Measurements from ENCODE around the gene NLK. TPM values are rescaled to one million over a fixed set of nuclear protein-coding genes. Genes with fewer than 3 reads are reported as not detected.

Gene NLK
- total RNA-seq, 1 experiment from 2014 or later, result 21.8 TPM

GRCh38 chr17:28043296-28043695, 819 bp downstream of the NLK start:
- Histone ChIP-seq H3K36me3 (peaks cover 32% of the 10 kb centered on the region), H3K4me1 (replicated peaks) (peaks cover 39% of the 10 kb centered on the region), H3K4me3 (peak overlapping the region; percentile 2; the same call in 1 of the 2 replicates), H3K9me3 (replicated peaks) (no peaks in the 10 kb centered on the region), H3K27me3 (replicated peaks) (no peaks in the 10 kb centered on the region), H3K27ac (no peak overlapping the region)
- no peak for DNase-seq (ENCODE audit: low read depth in 1 of 2, low spot score in 2 of 2)

DNA sequence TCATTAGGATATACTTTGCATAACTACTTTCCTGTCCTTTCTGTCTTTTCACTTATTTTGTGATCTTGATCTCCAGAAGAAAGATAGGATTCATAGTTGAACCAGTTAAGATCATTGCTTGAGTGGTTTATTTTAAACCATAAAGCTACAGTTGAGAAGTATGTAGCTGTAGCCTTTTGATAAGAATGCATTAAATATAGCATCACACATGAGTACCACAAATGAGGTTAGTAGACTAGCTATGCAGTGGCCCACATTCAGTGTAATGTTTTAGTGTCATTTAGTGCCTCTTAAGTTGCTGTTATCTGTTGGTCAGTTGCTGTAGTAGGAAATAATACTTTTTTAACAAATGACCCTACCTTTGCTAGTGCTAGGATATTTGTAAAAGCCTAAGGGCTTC, 1.3 kb downstream of the NLK start:
- DNase-seq (ENCODE audit: low read depth in 1 of 2, low spot score in 2 of 2), result no peak
- Histone ChIP-seq H3K36me3 (peaks cover 36% of the 10 kb centered on the region), H3K9me3 (replicated peaks) (no peaks in the 10 kb centered on the region), H3K4me1 (replicated peaks) (peaks cover 39% of the 10 kb centered on the region), H3K27me3 (replicated peaks) (no peaks in the 10 kb centered on the region), H3K4me3 (peak overlapping the region; percentile 2; the same call in 1 of the 2 replicates), H3K27ac (no peak overlapping the region)

DNA sequence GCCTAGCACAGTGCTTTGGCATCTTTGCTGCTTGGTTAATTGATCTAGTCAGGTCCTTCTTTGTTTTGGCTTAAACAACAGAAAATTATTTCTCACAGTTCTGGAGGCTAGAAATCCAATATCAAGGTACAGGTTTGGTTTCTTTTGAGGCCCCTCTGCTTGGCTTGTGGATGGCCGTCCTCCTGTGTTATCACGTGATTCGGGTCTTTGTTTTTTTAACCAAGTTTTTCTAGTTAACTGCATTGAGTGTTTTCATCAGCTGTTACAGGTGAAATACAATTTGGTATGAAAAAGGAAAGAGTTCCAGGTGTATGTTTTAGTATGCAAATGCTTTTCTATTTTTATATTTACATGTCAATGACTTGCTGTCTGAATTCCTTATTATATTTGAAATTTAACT, 2.8 kb downstream of the NLK start:
- Histone ChIP-seq H3K4me3 (no peak overlapping the region), H3K27me3 (replicated peaks) (no peaks in the 10 kb centered on the region), H3K27ac (no peak overlapping the region), H3K9me3 (replicated peaks) (no peaks in the 10 kb centered on the region), H3K36me3 (peaks cover 44% of the 10 kb centered on the region), H3K4me1 (replicated peaks) (peaks cover 35% of the 10 kb centered on the region)
- DNase-seq (ENCODE audit: low read depth in 1 of 2, low spot score in 2 of 2), result no peak

DNA sequence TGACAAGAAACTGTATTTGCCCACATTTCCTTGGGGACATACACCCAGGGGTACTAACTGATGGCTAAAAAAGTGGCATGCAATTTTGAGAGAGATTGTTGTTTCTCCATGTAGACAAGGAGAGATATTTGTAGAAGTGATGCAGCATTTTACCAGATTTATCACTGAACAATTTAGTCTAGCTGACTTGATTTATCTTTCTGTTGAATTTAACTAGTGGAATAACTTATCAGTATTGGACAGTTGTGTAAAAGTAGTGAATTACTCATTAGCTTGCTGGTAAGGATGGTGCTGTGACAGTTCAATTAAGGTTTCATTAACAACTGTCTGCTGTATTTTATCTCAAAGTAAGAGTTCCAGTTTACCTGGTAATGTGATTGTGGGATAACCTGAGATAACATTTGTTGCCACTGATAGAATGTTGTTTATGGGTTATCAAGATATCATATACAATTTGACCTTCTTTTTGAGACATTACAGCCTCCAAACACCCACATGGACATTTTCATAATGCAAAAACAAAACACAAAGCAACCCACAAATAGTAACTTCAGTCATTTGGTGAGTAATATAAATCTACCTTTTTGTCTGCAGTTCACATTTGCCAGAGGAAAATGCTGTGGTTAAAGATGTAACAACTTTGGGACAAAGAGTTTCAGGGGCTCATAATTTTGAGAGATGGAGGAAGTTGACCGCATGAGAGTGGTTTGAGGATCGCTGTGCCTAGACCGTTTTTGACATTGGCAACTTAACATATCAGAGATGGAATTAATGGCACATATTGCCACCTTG, 3.8 kb downstream of the NLK start:
- Histone ChIP-seq H3K4me1 (replicated peaks) (peaks cover 31% of the 10 kb centered on the region), H3K27ac (no peak overlapping the region), H3K36me3 (peaks cover 44% of the 10 kb centered on the region), H3K27me3 (replicated peaks) (no peaks in the 10 kb centered on the region), H3K9me3 (replicated peaks) (no peaks in the 10 kb centered on the region), H3K4me3 (no peak overlapping the region)
- DNase-seq (ENCODE audit: low read depth in 1 of 2, low spot score in 2 of 2), result no peak

DNA sequence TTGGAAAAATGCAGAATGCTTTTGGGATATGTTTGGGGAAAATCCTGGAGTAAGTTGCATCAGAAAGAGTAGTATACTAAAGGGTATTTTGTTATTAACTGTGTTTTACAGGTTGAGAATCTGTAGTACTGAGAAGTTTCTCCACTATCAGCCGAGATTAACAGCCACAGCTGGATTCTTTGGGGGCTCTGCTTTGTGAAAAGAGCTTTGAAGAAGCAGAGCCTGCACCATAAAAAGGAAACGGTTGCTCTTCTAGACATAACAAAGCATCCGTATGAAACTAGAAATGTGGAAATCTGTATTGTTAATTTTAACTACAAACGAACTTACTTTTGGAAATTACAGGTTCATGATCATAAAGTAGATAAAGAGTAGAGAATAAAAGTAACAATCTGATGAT, 5.3 kb downstream of the NLK start:
- Histone ChIP-seq H3K4me1 (replicated peaks) (peaks cover 25% of the 10 kb centered on the region), H3K9me3 (replicated peaks) (no peaks in the 10 kb centered on the region), H3K27ac (no peak overlapping the region), H3K36me3 (peaks cover 42% of the 10 kb centered on the region), H3K4me3 (no peak overlapping the region), H3K27me3 (replicated peaks) (no peaks in the 10 kb centered on the region)
- no peak for DNase-seq (ENCODE audit: low read depth in 1 of 2, low spot score in 2 of 2)

DNA sequence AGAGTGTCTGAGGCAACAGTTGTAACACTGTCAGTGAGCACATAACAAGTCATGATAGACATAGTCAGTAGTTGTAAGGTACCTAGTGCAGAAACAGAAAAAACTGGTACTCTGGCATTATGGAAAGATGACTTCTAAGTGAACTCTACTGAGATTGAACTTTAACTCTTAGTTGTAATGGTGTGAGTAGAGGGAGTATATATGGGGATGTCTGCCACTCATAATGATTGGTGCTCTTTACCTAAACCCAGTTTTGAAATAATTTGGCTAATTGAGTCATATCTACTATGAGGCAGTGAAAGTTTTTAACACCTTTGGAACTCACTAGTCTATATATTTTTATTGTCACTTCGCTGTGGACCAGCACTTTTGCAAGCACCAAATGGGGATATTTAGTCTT, 6.6 kb downstream of the NLK start:
- Histone ChIP-seq H3K9me3 (replicated peaks) (no peaks in the 10 kb centered on the region), H3K27ac (no peak overlapping the region), H3K4me1 (replicated peaks) (peaks cover 15% of the 10 kb centered on the region), H3K4me3 (no peak overlapping the region), H3K36me3 (peaks cover 35% of the 10 kb centered on the region), H3K27me3 (replicated peaks) (no peaks in the 10 kb centered on the region)
- DNase-seq (ENCODE audit: low read depth in 1 of 2, low spot score in 2 of 2), result no peak

GRCh38 chr17:28053044-28053670, 10.7 kb downstream of the NLK start:
- Histone ChIP-seq H3K27me3 (replicated peaks) (no peaks in the 10 kb centered on the region), H3K36me3 (peaks cover 17% of the 10 kb centered on the region; the same call in 1 of the 2 replicates), H3K4me1 (replicated peaks) (peaks cover 25% of the 10 kb centered on the region), H3K4me3 (no peak overlapping the region), H3K27ac (no peak overlapping the region), H3K9me3 (replicated peaks) (no peaks in the 10 kb centered on the region)
- no peak for DNase-seq (ENCODE audit: low read depth in 1 of 2, low spot score in 2 of 2)

DNA sequence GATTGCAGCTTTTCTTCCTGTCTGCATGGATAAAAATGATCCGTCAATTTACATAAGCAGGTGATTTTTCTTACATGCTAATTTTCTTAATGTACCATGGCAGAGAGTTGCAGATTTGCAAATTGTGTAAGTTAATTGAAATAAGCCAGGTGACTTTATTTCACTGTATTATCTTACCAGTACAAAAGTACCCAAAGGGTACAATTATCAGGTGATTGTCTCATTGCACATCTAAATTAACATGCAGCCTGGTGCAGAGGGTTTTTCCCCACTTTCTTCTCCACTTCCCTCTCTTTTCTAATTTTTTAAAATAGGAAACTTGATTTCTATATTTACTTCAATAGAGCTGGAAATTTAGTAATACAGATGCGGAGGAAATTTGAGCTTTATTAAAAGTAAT, 11.2 kb downstream of the NLK start:
- Histone ChIP-seq H3K36me3 (peaks cover 13% of the 10 kb centered on the region; the same call in 1 of the 2 replicates), H3K27me3 (replicated peaks) (no peaks in the 10 kb centered on the region), H3K4me3 (no peak overlapping the region), H3K9me3 (replicated peaks) (no peaks in the 10 kb centered on the region), H3K4me1 (replicated peaks) (peaks cover 31% of the 10 kb centered on the region), H3K27ac (no peak overlapping the region)
- no peak for DNase-seq (ENCODE audit: low read depth in 1 of 2, low spot score in 2 of 2)

DNA sequence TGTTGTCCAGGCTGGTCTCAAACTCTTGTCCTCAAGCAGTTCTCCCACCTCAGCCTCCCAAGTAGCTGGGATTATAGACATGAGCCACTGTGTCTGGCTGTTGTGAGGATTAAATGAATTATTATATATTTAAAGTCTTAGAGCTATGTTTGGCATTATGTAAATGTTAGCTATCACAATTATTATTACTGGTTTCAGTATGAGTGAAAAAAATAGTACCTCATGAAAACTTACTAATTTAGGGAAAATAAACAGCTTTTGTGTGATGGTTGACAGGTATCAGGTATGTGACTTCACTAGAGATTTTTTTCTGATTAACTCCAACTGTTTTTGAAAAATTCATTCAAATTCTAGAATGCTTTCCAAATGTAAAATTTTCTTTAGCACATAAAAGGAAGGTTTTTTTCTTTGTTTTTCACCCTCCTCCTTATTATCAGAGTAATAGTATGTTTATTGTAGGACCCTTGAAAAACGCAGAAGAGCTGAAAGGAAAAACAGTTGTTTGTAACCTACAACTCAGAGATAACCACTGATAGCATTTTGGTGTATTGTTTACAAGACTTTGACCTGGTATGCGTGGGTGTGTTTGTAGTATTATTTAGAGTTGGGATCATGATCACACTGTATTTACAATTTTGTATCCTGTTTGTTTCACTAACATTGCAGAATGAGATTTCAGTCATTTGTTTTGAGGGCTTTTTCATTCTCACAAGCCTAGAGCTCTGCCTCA, 13.2 kb downstream of the NLK start:
- H3K9me3 ChIP-seq (replicated peaks), result no peaks in the 10 kb centered on the region
- H3K27me3 ChIP-seq (replicated peaks), result no peaks in the 10 kb centered on the region
- H3K27ac ChIP-seq, result 0 out of 2 replicates have a peak overlapping the region, but pooled peaks have one; percentile 3
- H3K36me3 ChIP-seq, result 0 out of 2 replicates have a peak, but pooled peaks cover 6% of the 10 kb centered on the region
- no peak overlapping the region for H3K4me3 ChIP-seq
- H3K4me1 ChIP-seq (replicated peaks), result peaks cover 31% of the 10 kb centered on the region
- peak in 1 of 2 experiments; percentile 13 for DNase-seq (ENCODE audit: low read depth in 1 of 2, low spot score in 2 of 2)

DNA sequence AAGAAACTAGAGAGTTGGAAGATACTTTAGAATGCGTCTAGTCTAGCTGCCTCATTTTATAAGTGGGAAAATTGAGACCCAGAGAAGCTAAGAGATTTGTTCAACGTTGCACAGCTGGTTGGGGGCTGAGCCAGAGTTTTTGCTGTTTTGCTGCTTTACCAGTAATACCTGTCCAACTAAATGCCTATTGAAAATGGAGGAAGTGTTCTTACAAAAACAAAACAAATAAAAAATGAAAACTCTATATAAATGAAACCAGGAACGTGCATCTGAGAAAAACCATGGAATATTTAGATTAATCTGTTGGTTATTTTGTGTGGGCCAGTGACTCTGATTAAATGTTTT, 13.8 kb downstream of the NLK start:
- H3K36me3 ChIP-seq, result 0 out of 2 replicates have a peak, but pooled peaks cover 6% of the 10 kb centered on the region

GRCh38 chr17:28057731-28058246, 15.3 kb downstream of the NLK start:
- Histone ChIP-seq H3K27ac (peak overlapping the region; percentile 90), H3K9me3 (replicated peaks) (no peaks in the 10 kb centered on the region), H3K36me3 (0 out of 2 replicates have a peak, but pooled peaks cover 6% of the 10 kb centered on the region), H3K27me3 (replicated peaks) (no peaks in the 10 kb centered on the region), H3K4me3 (no peak overlapping the region), H3K4me1 (replicated peaks) (peaks cover 31% of the 10 kb centered on the region)
- DNase-seq (ENCODE audit: low read depth in 1 of 2, low spot score in 2 of 2), result peak in 1 of 2 experiments; percentile 59

More for the DNA sequence above, 13.8 kb downstream of the NLK start:
- Histone ChIP-seq H3K4me1 (replicated peaks) (peaks cover 31% of the 10 kb centered on the region), H3K4me3 (no peak overlapping the region), H3K9me3 (replicated peaks) (no peaks in the 10 kb centered on the region), H3K27ac (0 out of 2 replicates have a peak overlapping the region, but pooled peaks have one; percentile 3), H3K27me3 (replicated peaks) (no peaks in the 10 kb centered on the region)
- DNase-seq (ENCODE audit: low read depth in 1 of 2, low spot score in 2 of 2), result no peak

DNA sequence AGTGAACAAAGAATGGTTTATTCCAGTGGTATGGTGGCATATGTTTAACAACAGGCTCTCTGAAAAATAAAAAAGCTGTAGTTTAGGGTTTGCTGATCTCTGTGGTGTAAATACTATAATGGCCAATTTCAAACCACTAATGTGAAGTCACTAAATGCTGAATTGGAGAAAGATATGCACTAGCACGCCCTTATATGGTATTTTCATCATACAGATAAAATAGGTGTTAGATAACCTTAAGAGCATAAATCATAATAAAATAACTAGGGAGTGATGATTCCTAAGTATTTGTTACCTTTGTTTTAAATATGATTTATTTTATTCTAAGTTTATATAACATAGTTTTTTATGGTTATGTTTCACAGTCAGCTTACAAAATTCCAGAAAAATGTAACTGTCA, 17.2 kb downstream of the NLK start:
- peaks cover 28% of the 10 kb centered on the region for H3K4me1 ChIP-seq (replicated peaks)
- DNase-seq (ENCODE audit: low read depth in 1 of 2, low spot score in 2 of 2), result no peak
- H3K36me3 ChIP-seq, result no peaks in the 10 kb centered on the region
- no peaks in the 10 kb centered on the region for H3K27me3 ChIP-seq (replicated peaks)
- H3K27ac ChIP-seq, result no peak overlapping the region
- H3K9me3 ChIP-seq (replicated peaks), result no peaks in the 10 kb centered on the region
- no peak overlapping the region for H3K4me3 ChIP-seq

DNA sequence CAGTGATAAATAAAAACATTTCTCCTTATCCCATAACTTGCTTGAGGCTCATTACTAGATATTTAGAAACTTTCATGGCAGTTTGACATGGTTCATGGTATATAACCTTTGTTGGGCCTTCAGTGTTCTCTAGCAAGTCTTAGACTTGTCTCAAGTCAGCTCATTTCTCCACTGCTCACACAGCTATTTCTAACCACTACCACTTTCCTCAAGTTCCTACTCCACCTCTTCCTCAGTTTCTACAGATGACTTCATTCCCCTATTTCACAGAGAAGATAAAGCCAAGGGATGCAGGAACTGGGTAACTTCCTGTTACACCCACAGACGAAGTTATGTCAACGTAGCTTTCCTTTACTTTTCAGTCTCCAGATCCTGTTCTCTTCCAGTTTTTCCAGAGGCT, 23.2 kb downstream of the NLK start:
- Histone ChIP-seq H3K4me3 (no peak overlapping the region), H3K27ac (no peak overlapping the region), H3K27me3 (replicated peaks) (no peaks in the 10 kb centered on the region), H3K36me3 (peaks cover 8% of the 10 kb centered on the region; the same call in 1 of the 2 replicates), H3K9me3 (replicated peaks) (no peaks in the 10 kb centered on the region), H3K4me1 (replicated peaks) (no peaks in the 10 kb centered on the region)
- no peak for DNase-seq (ENCODE audit: low read depth in 1 of 2, low spot score in 2 of 2)
